GM19324 (cell line): ENCODE measurements around the gene BACH2.

Experiments
- ATAC-seq: cut with Tn5 transposase; IDR thresholded peaks from one replicate; pipeline ENCODE4 v1.9.1; 2021; ENCODE audit warnings: mild to moderate bottlenecking, moderate library complexity; ENCODE audit not compliant: unreplicated experiment, low FRiP score

The BACH2 gene

GRCh38 chr6:89888138-89888514 lies 408.5 kb downstream of the BACH2 start:
- ATAC-seq = no peak

- no peak for ATAC-seq
Observed at GRCh38 chr6:89887452-89888137, 409.0 kb downstream of the BACH2 start.

- no peak for ATAC-seq
Observed at GRCh38 chr6:89886378-89887120, 410.1 kb downstream of the BACH2 start.
